OCI-LY1 (cell line): ENCODE data around the gene FHIT.

Experiments
- EZH2 ChIP-seq: fragments of 200-600 bp; sonication (generic), shearing (Covaris generic); IDR thresholded peaks from 2 replicates; pipeline ENCODE4 v1.8.0; 2017; ENCODE audit warnings: borderline replicate concordance, mixed run types, mild to moderate bottlenecking, antibody characterized with exemption, low read length, moderate library complexity, mixed read lengths
- TF ChIP-seq, protein P1 (sequence below): fragments of 200-600 bp; sonication (generic), shearing (Covaris generic); IDR thresholded peaks from 2 replicates; pipeline ENCODE4 v1.5.1; 2017; ENCODE audit warnings: mild to moderate bottlenecking, antibody characterized with exemption, low read length, moderate library complexity, mixed read lengths

DNA sequence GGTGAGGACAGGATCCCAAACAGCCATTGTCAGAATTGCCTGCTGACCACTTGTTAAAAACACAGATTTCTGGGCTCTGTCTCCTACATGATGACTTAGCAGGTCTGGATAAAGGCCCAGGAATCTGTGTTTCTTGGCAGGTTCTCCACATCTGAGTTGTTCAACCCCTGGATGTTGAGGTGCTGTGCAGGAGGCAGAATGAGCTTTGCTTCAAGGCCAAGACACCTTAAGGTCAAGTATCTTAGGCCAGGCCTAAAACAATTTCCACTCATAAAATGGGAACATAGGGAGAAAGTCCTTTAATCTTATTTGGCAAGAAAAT is 1522.7 kb downstream of the FHIT start:
- TF ChIP-seq, protein P1, sequence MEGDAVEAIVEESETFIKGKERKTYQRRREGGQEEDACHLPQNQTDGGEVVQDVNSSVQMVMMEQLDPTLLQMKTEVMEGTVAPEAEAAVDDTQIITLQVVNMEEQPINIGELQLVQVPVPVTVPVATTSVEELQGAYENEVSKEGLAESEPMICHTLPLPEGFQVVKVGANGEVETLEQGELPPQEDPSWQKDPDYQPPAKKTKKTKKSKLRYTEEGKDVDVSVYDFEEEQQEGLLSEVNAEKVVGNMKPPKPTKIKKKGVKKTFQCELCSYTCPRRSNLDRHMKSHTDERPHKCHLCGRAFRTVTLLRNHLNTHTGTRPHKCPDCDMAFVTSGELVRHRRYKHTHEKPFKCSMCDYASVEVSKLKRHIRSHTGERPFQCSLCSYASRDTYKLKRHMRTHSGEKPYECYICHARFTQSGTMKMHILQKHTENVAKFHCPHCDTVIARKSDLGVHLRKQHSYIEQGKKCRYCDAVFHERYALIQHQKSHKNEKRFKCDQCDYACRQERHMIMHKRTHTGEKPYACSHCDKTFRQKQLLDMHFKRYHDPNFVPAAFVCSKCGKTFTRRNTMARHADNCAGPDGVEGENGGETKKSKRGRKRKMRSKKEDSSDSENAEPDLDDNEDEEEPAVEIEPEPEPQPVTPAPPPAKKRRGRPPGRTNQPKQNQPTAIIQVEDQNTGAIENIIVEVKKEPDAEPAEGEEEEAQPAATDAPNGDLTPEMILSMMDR = no peak
- no peak for TF ChIP-seq EZH2
